Hepatocyte (in vitro differentiated cells): ENCODE measurements around the gene RPL37A. TPM values are rescaled to one million over a fixed set of nuclear protein-coding genes. Genes with fewer than 3 reads are reported as not detected.

Source experiments
- DNase-seq: peaks from one replicate; pipeline ENCODE4 v3.0.0-alpha.2; 2016; ENCODE audit warnings: low spot score
- H2AFZ ChIP-seq: fragments of 200-600 bp; sonication (generic); 2 replicates; pipeline ENCODE4 v1.6.0; 2016; ENCODE audit warnings: antibody characterized with exemption, mild to moderate bottlenecking
- H3K27ac ChIP-seq: fragments of 200-600 bp; sonication (generic); 2 replicates; pipeline ENCODE4 v1.5.1; 2016; ENCODE audit warnings: mild to moderate bottlenecking
- H3K27me3 ChIP-seq: fragments of 200-600 bp; sonication (generic); 2 replicates; pipeline ENCODE4 v1.6.1; 2016
- H3K36me3 ChIP-seq: fragments of 200-600 bp; sonication (generic); replicated peaks from 2 replicates; pipeline ENCODE4 v1.5.1; 2016; ENCODE audit warnings: low read depth; ENCODE audit not compliant: insufficient read depth
- H3K4me1 ChIP-seq: fragments of 200-600 bp; sonication (generic); 2 replicates; pipeline ENCODE4 v1.5.1; 2016; ENCODE audit warnings: mild to moderate bottlenecking, moderate library complexity; ENCODE audit not compliant: insufficient read depth
- H3K4me2 ChIP-seq: fragments of 200-600 bp; sonication (generic); 2 replicates; pipeline ENCODE4 v1.6.0; 2016
- H3K4me3 ChIP-seq: fragments of 200-600 bp; sonication (generic); 2 replicates; pipeline ENCODE4 v1.5.1; 2016; ENCODE audit warnings: mild to moderate bottlenecking
- H3K79me2 ChIP-seq: fragments of 200-600 bp; sonication (generic); 2 replicates; pipeline ENCODE4 v1.6.0; 2017; ENCODE audit warnings: mild to moderate bottlenecking
- H3K9me2 ChIP-seq: fragments of 200-600 bp; sonication (generic); replicated peaks from 2 replicates; pipeline ENCODE4 v1.6.0; 2017; ENCODE audit warnings: mild to moderate bottlenecking; ENCODE audit not compliant: insufficient read depth
- H3K9me3 ChIP-seq: fragments of 200-600 bp; sonication (generic); 2 replicates; pipeline ENCODE4 v1.5.1; 2016; ENCODE audit warnings: low read depth, mild to moderate bottlenecking
- H4K20me1 ChIP-seq: fragments of 200-600 bp; sonication (generic); 2 replicates; pipeline ENCODE4 v1.6.0; 2016; ENCODE audit warnings: mild to moderate bottlenecking; ENCODE audit not compliant: insufficient read depth, poor library complexity, severe bottlenecking
- CTCF ChIP-seq: fragments of 200-600 bp; sonication (generic); IDR thresholded peaks from 2 replicates; pipeline ENCODE4 v1.5.1; 2016; ENCODE audit warnings: antibody characterized with exemption, mild to moderate bottlenecking; ENCODE audit not compliant: poor library complexity
- EZH2 ChIP-seq: fragments of 200-600 bp; sonication (generic); IDR thresholded peaks from 2 replicates; pipeline ENCODE4 v1.6.1; 2016; ENCODE audit warnings: antibody characterized with exemption, mild to moderate bottlenecking, borderline replicate concordance
- EZH2phosphoT487 ChIP-seq: fragments of 200-600 bp; sonication (generic); IDR thresholded peaks from one replicate; pipeline ENCODE4 v1.6.1; 2018; ENCODE audit warnings: antibody characterized with exemption, mild to moderate bottlenecking, low read depth, moderate library complexity; ENCODE audit not compliant: unreplicated experiment, severe bottlenecking
- WGBS: methylation state at CpG from one replicate; pipeline ENCODE4 v1.1.6; 2016; ENCODE audit warnings: low lambda C conversion rate; ENCODE audit errors: missing lambda C conversion rate; 5-methylcytosine and 5-hydroxymethylcytosine counted together
- polyA plus RNA-seq: library from polyadenylated mRNA; unstranded; fragments of >200 nt; fragmentation: Nextera tagmentation; extraction: Ambion mirVana; gene quantifications from 2 replicates; pipeline ENCODE4 v1.2.1, GENCODE V29; 2016
- total RNA-seq: library from RNA; depleted of rRNA; stranded (reverse); fragments of >200 nt; gene quantifications from 2 replicates; pipeline ENCODE4 v1.2.3, GENCODE V29; 2014

Gene RPL37A
- total and polyA plus RNA-seq, 2 experiments from 2014 or later, result 1,060 to 1,119 TPM

GRCh38 chr2:216502381-216503158 is 3.9 kb downstream of the RPL37A start:
- H4K20me1 ChIP-seq, result peaks cover 37% of the 10 kb centered on the region
- no peak overlapping the region for H2AFZ ChIP-seq
- H3K27me3 ChIP-seq, result no peaks in the 10 kb centered on the region
- H3K4me1 ChIP-seq, result peaks cover 22% of the 10 kb centered on the region
- DNase-seq, result no peak
- H3K79me2 ChIP-seq, result peaks cover 50% of the 10 kb centered on the region
- H3K4me3 ChIP-seq, result no peak overlapping the region
- H3K4me2 ChIP-seq, result no peak overlapping the region
- H3K9me3 ChIP-seq, result no peaks in the 10 kb centered on the region
- peaks cover 14% of the 10 kb centered on the region for H3K36me3 ChIP-seq
- H3K27ac ChIP-seq, result no peak overlapping the region
- TF ChIP-seq EZH2 (no peak), CTCF (no peak), EZH2phosphoT487 (no peak)
- WGBS, result 92% methylated on average over 7 of the region's 7 CpGs
- no peaks in the 10 kb centered on the region for H3K9me2 ChIP-seq

- H3K9me3 ChIP-seq, result no peaks in the 10 kb centered on the region
- no peak overlapping the region for H3K4me2 ChIP-seq
- no peaks in the 10 kb centered on the region for H3K27me3 ChIP-seq
- H3K4me3 ChIP-seq, result no peak overlapping the region
- H3K36me3 ChIP-seq, result peaks cover 14% of the 10 kb centered on the region
- no peaks in the 10 kb centered on the region for H3K9me2 ChIP-seq
- peaks cover 16% of the 10 kb centered on the region for H3K4me1 ChIP-seq
- peaks cover 37% of the 10 kb centered on the region for H4K20me1 ChIP-seq
- H3K79me2 ChIP-seq, result peaks cover 45% of the 10 kb centered on the region
- no peak overlapping the region for H3K27ac ChIP-seq
- TF ChIP-seq CTCF (no peak), EZH2 (no peak), EZH2phosphoT487 (no peak)
- no peak overlapping the region for H2AFZ ChIP-seq
- 91% methylated on average over 6 of the region's 6 CpGs for WGBS
- DNase-seq, result no peak
These were observed 4.5 kb downstream of the RPL37A start for GRCh38 chr2:216503159-216503629.

GRCh38 chr2:216503697-216504375 is 5.2 kb downstream of the RPL37A start:
- Histone ChIP-seq H3K4me3 (no peak overlapping the region), H3K79me2 (peaks cover 44% of the 10 kb centered on the region), H3K27me3 (no peaks in the 10 kb centered on the region), H3K27ac (no peak overlapping the region), H3K4me2 (no peak overlapping the region), H3K9me2 (no peaks in the 10 kb centered on the region), H3K4me1 (peaks cover 16% of the 10 kb centered on the region), H3K9me3 (no peaks in the 10 kb centered on the region), H4K20me1 (peaks cover 37% of the 10 kb centered on the region), H2AFZ (no peak overlapping the region), H3K36me3 (peaks cover 14% of the 10 kb centered on the region)
- 65% methylated on average over 5 of the region's 5 CpGs for WGBS
- DNase-seq, result no peak
- TF ChIP-seq CTCF (no peak), EZH2phosphoT487 (no peak), EZH2 (no peak)
